Posterior cingulate gyrus (tissue), 11 donors: ENCODE measurements around the gene TNFAIP1.

Source experiments
- DNase-seq, 10 donors: peaks; one replicate each; pipeline versions ENCODE4 v3.0.0 to v3.0.0-alpha.2; 2020 to 2021; ENCODE audit warnings: mixed read lengths in 3 of 10
- intact Hi-C: fragments of 100-400 bp; cut with DNase I; formaldehyde crosslinking; loops from one replicate; pipeline ENCODE4 v1.15.1; 2023

Gene TNFAIP1

DNA sequence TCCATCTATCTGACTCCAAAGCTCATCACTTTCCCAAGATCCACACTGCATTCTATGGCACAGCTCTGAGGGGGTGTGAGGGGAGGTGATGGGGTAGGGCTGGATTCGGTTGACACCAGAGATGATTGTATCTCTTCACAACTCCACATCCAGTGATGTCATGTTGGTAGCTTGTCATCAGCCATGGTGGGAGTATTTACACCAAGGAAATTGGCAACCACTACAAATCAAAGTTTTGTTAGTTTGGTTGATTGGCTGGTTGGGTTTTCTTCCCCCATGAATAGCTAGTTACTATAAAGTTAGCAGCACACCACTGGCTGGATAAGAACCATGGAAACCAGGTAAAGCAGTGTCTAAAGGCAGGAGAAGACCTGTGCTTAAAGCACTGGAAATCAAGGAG is 55.4 kb downstream of the TNFAIP1 start:
- intact Hi-C loops: no loop called here
- no peak for DNase-seq

DNA sequence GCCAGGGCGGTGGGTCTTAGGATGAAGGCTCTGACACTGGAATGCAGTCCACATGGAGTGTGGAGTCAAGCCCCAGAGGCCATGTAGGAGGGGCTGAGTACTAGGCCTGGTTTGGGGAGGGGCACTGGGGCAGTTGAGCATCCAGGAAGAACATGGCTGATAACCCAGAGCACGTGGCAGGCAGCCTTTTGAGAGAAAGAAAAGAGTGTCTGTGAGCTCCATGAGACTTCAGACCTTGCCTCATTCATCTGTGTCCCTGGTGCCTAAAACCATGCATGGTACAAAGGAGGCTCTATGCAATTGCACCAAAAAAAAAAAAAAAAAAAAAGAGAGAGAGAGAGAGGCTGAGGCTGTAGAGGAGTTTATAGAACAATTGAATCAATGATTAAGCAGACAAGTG is 55.8 kb downstream of the TNFAIP1 start:
- DNase-seq: no peak
- intact Hi-C loops: no loop called here

DNA sequence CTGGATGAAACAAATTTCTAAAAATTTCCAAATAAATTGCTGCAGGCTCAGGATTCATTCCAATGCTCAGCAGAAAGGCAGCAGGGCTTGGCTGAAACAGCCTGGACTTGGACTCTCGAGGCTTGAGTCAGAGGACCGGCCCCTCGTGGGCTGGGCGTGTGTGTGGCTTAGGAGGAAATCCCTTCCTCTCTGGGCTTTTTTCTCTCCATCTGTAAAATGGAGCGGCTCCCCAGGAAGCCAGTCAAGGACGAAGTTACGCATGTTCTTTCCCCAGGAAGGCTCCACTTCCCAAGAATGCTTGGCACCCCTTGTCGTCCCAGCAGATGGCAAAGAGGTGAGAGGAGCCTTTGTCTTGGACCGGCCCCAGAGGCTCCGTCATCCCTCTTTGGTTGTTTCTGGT is 56.9 kb downstream of the TNFAIP1 start:
- intact Hi-C loops: no loop called here
- no peak for DNase-seq

DNA sequence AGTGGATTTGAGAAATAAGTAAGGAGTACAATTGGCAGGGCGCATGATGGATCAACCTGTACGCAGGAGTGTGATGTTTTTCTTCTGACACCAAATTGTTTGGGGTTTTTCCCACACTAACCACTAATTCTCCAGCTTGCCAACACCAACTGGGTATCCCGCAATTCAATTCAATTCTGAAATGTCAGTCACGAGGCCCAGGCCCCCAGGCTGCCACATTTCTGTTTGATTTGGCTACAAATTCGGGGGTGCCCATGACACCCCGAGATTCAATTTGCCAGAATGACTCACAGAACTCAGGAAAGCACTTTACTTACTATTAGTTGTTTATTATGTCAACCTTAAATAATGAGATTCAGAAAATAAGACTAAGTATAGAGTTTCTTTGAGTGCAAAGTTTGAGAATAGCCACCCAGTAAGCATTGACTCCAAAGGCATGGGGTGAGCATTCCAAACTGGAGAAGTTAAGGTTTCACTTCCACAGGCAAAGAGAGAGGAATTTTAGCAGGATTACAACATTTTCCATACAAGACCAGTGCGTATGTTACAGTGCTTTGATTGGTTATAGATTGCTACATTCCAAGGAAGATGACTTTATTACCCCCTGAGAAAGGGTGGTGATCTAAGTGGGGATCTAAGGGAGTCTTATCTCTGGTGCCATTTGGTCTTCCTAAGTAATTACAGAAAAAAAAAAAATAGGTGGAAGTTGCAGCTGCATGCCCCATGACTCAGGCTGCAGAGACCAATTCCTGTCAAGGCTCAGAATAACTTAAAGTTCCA is 59.0 kb downstream of the TNFAIP1 start:
- no peak for DNase-seq
- intact Hi-C loops: no loop called here

DNA sequence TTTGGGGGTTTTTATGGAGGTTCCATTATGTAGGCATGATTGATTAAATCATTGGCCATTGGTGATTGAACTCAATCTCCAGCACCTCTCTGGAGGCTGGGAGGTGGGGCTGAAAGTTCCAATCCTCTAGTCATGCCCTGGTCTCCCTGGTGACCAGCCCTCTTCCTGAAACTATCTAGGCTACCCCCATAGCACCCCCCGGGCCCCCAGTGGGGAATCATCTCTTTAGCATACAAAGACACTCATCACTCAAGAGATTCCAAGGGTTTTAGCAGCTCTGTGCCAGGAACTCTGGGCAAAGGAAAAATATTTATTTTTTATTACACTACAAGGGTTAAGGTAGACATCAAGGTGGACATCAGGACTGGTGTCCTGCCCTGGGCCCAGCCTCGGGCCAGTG is 59.9 kb downstream of the TNFAIP1 start:
- no peak for DNase-seq
- intact Hi-C loops: no loop called here

DNA sequence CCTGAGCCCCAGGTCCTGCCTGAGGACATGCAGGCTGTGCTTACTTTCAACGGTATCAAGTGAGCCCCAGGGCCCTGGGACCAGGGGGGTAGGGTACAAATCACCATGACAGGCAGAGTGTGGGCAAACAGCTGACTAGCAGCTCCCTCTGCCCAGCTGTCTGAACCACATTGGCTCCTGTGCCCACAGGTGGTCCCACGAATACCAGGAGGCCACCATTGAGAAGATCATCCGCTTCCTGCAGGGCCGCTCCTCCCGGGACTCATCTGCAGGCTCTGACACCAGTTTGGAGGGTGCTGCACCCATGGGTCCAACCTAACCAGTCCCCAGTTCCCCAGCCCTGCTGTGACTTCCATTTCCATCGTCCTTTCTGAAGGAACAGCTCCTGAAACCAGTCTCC is 60.4 kb downstream of the TNFAIP1 start:
- DNase-seq: no peak
- intact Hi-C loops: no loop called here
